Measurements from ENCODE around the gene NENF.

- TF ChIP-seq EGR1 (IDR thresholded peaks at IDR 0.05; ENCODE audit: low read depth in 2 of 2), result no peak
- TF ChIP-seq, protein P1, sequence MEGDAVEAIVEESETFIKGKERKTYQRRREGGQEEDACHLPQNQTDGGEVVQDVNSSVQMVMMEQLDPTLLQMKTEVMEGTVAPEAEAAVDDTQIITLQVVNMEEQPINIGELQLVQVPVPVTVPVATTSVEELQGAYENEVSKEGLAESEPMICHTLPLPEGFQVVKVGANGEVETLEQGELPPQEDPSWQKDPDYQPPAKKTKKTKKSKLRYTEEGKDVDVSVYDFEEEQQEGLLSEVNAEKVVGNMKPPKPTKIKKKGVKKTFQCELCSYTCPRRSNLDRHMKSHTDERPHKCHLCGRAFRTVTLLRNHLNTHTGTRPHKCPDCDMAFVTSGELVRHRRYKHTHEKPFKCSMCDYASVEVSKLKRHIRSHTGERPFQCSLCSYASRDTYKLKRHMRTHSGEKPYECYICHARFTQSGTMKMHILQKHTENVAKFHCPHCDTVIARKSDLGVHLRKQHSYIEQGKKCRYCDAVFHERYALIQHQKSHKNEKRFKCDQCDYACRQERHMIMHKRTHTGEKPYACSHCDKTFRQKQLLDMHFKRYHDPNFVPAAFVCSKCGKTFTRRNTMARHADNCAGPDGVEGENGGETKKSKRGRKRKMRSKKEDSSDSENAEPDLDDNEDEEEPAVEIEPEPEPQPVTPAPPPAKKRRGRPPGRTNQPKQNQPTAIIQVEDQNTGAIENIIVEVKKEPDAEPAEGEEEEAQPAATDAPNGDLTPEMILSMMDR (IDR thresholded peaks at IDR 0.05; ENCODE audit: low read depth, low read length, missing input control), result no peak
- no peak for TF ChIP-seq SP1 (IDR thresholded peaks at IDR 0.05)
- TF ChIP-seq MAX (IDR thresholded peaks at IDR 0.05), result no peak
- no peak for TF ChIP-seq FOXA1 (IDR thresholded peaks at IDR 0.05)
- TF ChIP-seq ATF3 (IDR thresholded peaks at IDR 0.05), result no peak
- TF ChIP-seq RAD21 (IDR thresholded peaks at IDR 0.05), result no peak
- no peak for TF ChIP-seq YY1 (IDR thresholded peaks at IDR 0.05)
- no peak for TF ChIP-seq TAF1 (conservative IDR thresholded peaks at IDR 0.05)
- TF ChIP-seq, protein P2, sequence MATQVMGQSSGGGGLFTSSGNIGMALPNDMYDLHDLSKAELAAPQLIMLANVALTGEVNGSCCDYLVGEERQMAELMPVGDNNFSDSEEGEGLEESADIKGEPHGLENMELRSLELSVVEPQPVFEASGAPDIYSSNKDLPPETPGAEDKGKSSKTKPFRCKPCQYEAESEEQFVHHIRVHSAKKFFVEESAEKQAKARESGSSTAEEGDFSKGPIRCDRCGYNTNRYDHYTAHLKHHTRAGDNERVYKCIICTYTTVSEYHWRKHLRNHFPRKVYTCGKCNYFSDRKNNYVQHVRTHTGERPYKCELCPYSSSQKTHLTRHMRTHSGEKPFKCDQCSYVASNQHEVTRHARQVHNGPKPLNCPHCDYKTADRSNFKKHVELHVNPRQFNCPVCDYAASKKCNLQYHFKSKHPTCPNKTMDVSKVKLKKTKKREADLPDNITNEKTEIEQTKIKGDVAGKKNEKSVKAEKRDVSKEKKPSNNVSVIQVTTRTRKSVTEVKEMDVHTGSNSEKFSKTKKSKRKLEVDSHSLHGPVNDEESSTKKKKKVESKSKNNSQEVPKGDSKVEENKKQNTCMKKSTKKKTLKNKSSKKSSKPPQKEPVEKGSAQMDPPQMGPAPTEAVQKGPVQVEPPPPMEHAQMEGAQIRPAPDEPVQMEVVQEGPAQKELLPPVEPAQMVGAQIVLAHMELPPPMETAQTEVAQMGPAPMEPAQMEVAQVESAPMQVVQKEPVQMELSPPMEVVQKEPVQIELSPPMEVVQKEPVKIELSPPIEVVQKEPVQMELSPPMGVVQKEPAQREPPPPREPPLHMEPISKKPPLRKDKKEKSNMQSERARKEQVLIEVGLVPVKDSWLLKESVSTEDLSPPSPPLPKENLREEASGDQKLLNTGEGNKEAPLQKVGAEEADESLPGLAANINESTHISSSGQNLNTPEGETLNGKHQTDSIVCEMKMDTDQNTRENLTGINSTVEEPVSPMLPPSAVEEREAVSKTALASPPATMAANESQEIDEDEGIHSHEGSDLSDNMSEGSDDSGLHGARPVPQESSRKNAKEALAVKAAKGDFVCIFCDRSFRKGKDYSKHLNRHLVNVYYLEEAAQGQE (IDR thresholded peaks at IDR 0.05), result no peak
- TF ChIP-seq RXRA (IDR thresholded peaks at IDR 0.05), result no peak
- TF ChIP-seq GABPA (IDR thresholded peaks at IDR 0.05 in 1 of 2, conservative IDR thresholded peaks at IDR 0.05 in 1 of 2), result no peak
Measured at GRCh38 chr1:212485913-212486618, 53.3 kb downstream of the NENF start.
